Spinal cord (tissue), 10 donors: Measurements from ENCODE around the gene UTP14A. TPM values are rescaled to one million over a fixed set of nuclear protein-coding genes. Genes with fewer than 3 reads are reported as not detected.
A peak's percentile ranks its signal among the peaks of the same experiment; 100 is the strongest.

Source experiments
- DNase-seq, 6 donors: peaks; one replicate each; pipeline versions ENCODE4 v3.0.0 to v3.0.0-alpha.2; 2013 to 2015; ENCODE audit warnings: low spot score in 6 of 6, low read depth in 4 of 6
- H3K27ac ChIP-seq: one replicate; pipeline ENCODE4 v1.5.1; 2013; ENCODE audit warnings: low read depth, low read length, control low read depth
- H3K27me3 ChIP-seq: one replicate; pipeline ENCODE4 v1.6.1; 2013; ENCODE audit warnings: low read length; ENCODE audit not compliant: control insufficient read depth, insufficient read depth
- H3K36me3 ChIP-seq: one replicate; pipeline ENCODE4 v1.6.1; 2013; ENCODE audit warnings: low read length; ENCODE audit not compliant: control insufficient read depth, insufficient read depth
- H3K4me1 ChIP-seq: one replicate; pipeline ENCODE4 v1.6.1; 2013; ENCODE audit warnings: low read length; ENCODE audit not compliant: control insufficient read depth, insufficient read depth
- H3K4me3 ChIP-seq: one replicate; pipeline ENCODE4 v1.5.1; 2013; ENCODE audit warnings: low read depth, low read length, control low read depth
- H3K9me3 ChIP-seq: one replicate; pipeline ENCODE4 v1.6.1; 2013; ENCODE audit warnings: low read length; ENCODE audit not compliant: control insufficient read depth, insufficient read depth
- WGBS: methylation state at CpG from one replicate; pipeline ENCODE4 v1.1.5; 2013; ENCODE audit warnings: missing lambda C conversion rate; ENCODE audit not compliant: insufficient coverage; 5-methylcytosine and 5-hydroxymethylcytosine counted together
- polyA plus RNA-seq, 2 donors: library from polyadenylated mRNA; unstranded; fragments of 120-200 nt; gene quantifications; one replicate each; pipeline ENCODE4 v1.2.1, GENCODE V29; 2013; ENCODE audit not compliant: insufficient read length in 2 of 2
- total RNA-seq, 2 donors: library from RNA; depleted of rRNA in 1 of 2; stranded (reverse); fragments of 120-200 nt in 1 of 2; fragments of >200 nt in 1 of 2; gene quantifications; one replicate each; pipeline versions ENCODE4 v1.2.3 to v1.2.4, GENCODE V29; 2013 to 2014
- donor health status: healthy.

The UTP14A gene
- total and polyA plus RNA-seq, 4 donors = 9.5 to 15.0 (median 13.9) TPM

DNA sequence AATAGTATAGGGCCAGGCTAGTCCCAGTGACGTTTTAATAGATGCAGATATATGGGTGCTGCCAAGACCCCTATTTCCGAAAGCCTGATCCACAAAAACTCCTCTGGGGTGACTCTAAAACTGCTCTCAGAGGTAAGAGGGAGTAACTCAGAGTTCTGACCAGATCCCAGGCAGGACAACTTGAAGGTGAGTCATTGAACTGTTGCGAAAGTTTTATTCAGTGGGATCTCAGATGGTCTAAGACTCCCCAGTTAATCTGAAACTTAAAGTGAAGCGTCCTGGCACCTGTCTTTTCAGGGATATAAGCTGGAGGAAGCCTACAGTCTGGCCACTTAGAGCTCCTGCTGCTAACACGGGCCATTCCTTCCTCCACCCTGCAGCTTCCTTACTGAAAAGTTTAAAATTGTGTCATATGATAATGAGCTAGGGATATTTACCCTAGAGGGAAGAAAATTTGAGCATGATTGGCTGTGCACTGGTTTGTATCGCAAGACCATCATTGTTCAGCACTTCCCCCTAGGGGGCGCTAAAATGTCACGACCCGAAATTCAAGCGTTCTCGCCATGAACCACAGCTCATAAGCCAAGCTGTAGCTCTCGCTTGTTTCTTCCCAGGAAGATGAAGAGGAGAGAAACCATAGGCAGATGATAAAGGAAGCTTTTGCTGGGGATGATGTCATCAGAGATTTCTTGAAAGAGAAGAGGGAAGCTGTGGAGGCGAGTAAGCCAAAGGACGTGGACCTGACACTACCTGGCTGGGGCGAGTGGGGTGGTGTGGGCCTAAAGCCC is 19.5 kb downstream of the UTP14A start:
- Histone ChIP-seq H3K27me3 (no peaks in the 10 kb centered on the region), H3K27ac (no peak overlapping the region), H3K36me3 (peaks cover 16% of the 10 kb centered on the region), H3K4me3 (no peak overlapping the region), H3K9me3 (no peaks in the 10 kb centered on the region), H3K4me1 (no peaks in the 10 kb centered on the region)
- DNase-seq = peak in 5 of 6 donors; percentile 21 to 90 (median 57)
- WGBS = 63% methylated on average over 5 of the region's 15 CpGs

DNA sequence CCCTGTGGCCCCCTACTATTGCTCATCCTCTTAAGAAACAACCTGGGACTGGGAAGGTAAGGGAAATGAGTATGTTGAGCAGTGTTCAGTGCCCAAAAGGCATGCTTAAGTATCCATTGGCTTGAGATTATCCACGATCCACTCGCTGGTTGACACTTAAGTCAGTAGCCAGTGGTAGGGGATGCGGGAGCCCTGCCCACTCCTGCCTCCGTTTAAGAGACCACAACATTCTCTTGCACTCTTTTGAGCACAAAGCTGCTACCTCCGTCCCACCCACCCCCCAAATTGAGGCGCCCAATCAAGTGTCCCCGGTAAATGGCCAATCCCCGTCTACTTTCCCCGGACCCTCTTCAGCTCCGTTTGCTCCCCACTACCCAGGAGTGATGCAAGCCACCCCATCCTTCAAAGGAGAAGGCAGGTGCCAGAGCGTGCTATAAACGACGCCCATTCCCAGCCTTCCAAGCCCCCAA is 25.0 kb downstream of the UTP14A start:
- DNase-seq = no peak
- peak overlapping the region; percentile 86 for H3K27ac ChIP-seq
- H3K36me3 ChIP-seq = peaks cover 8% of the 10 kb centered on the region
- H3K4me3 ChIP-seq = peak overlapping the region; percentile 56
- H3K27me3 ChIP-seq = no peaks in the 10 kb centered on the region
- H3K4me1 ChIP-seq = peaks cover 8% of the 10 kb centered on the region
- WGBS = 20% methylated on average over 13 of the region's 13 CpGs
- H3K9me3 ChIP-seq = no peaks in the 10 kb centered on the region

DNA sequence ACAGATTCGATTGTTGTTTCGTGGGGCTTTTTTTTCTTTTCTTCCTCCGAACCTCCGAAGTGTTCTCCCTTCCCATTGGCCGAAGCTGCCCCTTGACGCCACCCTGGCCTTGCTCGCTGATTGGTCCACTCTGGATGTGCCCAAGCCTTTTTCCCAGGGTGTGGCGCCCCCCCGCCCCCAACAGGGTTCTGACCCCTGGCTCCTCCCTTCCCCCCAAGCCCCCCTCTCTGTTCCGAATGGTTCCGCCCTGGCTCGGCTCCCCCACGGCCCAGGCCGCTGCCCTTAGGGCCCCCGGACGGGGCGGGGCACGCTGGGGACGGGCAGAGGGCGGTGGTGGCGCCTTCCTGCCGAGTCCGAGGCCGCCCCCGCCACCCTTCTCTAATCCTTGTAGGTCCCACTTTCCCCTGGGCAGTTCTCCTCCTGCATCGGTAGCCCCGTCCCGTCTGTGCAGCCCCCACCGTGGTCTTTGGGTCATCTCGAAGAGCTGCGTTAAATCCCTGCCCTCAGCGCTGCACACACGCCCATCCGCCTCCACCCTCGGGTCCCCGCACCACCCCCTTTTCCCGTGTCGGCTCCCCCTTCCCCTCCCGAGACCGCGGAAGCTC is 25.5 kb downstream of the UTP14A start:
- peak in 5 of 6 donors; percentile 52 to 97 (median 69) for DNase-seq
- H3K4me1 ChIP-seq = peaks cover 8% of the 10 kb centered on the region
- peaks cover 8% of the 10 kb centered on the region for H3K36me3 ChIP-seq
- H3K27ac ChIP-seq = peak overlapping the region; percentile 86
- no peaks in the 10 kb centered on the region for H3K9me3 ChIP-seq
- 30% methylated on average over 26 of the region's 41 CpGs for WGBS
- H3K4me3 ChIP-seq = peak overlapping the region; percentile 59
- no peaks in the 10 kb centered on the region for H3K27me3 ChIP-seq

DNA sequence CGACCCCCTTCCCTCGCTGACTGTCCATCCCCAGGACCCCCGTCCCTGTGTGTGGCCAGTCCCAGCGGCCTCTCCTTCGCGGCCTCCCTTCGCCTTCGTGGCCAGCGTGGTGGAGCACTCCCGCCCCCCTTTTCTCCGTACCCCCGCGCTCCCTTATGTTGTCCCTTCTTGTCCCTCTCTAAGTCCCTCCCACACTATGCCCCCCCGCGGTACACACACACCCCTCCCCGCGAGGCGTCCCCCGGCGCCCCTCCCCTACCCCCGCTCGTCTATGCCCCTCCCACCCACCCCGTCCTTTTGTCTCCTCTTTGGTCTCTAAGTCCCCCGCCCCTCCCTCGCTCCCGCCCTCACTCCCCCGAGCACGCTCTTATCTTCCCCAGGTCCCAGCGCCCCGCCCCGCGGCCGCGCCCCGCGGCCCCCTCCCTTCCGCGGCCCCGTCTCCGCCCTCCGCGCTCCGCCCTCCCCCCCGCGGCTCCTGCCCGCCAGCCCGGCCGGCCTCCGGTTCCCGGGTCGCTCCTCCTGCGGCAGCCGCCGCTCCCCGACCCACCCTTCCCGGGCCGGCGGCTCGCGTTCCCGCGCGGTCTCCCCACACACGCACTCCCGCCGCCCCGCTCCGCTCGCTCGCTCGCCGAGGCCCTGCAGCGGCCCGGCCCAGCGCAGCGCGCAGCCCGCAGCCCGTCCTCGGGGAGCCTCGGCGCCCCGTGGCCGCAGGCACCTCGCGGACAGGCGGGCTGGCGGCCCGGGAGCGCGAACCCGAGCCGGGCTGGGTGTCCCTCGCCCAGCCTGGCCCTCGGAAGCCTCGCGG is 26.3 kb downstream of the UTP14A start:
- peak overlapping the region; percentile 86 for H3K27ac ChIP-seq
- H3K27me3 ChIP-seq = no peaks in the 10 kb centered on the region
- no peaks in the 10 kb centered on the region for H3K9me3 ChIP-seq
- DNase-seq = peak in 4 of 6 donors; percentile 40 to 93 (median 76)
- peaks cover 8% of the 10 kb centered on the region for H3K36me3 ChIP-seq
- H3K4me1 ChIP-seq = peaks cover 8% of the 10 kb centered on the region
- H3K4me3 ChIP-seq = peak overlapping the region; percentile 59
- 27% methylated on average over 69 of the region's 97 CpGs for WGBS

DNA sequence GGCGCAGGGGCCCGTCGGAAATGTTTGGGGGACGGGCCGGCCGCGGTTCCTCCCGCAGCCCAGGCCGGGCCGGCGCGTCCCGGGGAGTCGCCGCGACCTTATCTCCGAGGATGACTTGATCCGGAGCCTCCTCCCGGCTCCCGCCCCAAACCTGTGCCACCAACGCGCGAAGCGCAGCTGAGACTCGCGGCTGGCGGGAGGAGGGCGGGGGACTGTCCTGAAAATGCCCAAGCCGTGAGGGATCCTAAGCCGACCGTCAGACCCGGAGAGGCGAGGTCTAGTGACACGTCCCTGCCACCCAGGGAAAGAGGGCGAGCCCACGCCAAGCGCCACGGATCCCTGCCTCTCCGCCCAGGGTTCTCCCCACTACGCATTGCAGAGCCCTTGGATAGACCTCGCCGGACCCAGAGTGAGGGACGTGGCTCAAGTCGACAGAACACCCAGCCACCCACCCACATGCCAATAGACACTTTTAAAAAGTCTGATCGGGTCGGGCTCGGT is 26.9 kb downstream of the UTP14A start:
- H3K9me3 ChIP-seq = no peaks in the 10 kb centered on the region
- DNase-seq = peak in 2 of 6 donors; percentile 32 to 34
- H3K27ac ChIP-seq = no peak overlapping the region
- H3K4me3 ChIP-seq = peak overlapping the region; percentile 24
- H3K36me3 ChIP-seq = peaks cover 1% of the 10 kb centered on the region
- WGBS = 25% methylated on average over 44 of the region's 47 CpGs
- no peaks in the 10 kb centered on the region for H3K27me3 ChIP-seq
- peaks cover 8% of the 10 kb centered on the region for H3K4me1 ChIP-seq

DNA sequence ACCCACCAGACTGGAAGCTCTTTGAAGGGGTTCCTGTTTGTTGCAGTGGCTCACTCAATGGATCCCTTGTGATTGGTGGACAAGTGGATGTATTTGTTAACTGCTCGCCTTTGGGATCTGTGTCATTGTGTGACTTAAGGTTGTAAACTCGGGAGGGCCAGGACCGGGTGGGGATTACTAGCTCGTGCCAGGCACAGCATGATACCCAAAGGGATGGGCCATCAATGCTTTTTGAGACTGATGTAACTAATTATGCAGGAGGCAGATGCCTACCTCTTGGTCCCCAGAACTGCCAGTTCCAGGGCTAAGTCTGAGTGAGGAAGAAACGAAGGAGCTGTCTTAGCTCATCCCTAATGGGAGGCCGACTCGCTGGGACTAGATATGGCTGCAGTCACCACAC is 27.7 kb downstream of the UTP14A start:
- 34% methylated on average over 7 of the region's 7 CpGs for WGBS
- H3K9me3 ChIP-seq = no peaks in the 10 kb centered on the region

DNA sequence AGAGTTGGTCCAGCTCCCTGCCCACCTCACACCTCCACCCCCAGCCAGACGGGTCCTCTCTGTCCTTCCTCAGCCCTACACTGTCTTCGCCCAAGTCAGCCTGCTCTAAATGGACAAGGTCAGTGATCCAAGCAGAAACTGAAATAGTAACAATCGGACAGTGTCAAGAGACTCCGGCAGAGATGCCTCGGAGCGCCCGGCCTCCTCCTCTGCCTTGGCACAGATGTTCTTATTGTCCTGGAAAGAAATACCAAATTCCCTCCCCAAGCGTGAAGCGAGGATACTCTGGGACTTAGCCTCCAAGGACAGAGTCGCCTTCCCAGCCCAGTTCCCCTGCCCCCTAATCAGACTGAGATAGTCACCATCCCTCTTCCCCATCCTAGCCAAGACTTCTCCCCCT is 28.5 kb downstream of the UTP14A start:
- no peaks in the 10 kb centered on the region for H3K9me3 ChIP-seq
- no peak for DNase-seq
- peaks cover 8% of the 10 kb centered on the region for H3K4me1 ChIP-seq
- no peak overlapping the region for H3K27ac ChIP-seq
- H3K36me3 ChIP-seq = no peaks in the 10 kb centered on the region
- WGBS = 29% methylated on average over 3 of the region's 10 CpGs
- no peak overlapping the region for H3K4me3 ChIP-seq
- H3K27me3 ChIP-seq = no peaks in the 10 kb centered on the region

More for the DNA sequence above, 27.7 kb downstream of the UTP14A start:
- H3K27me3 ChIP-seq = no peaks in the 10 kb centered on the region
- no peak overlapping the region for H3K27ac ChIP-seq
- peaks cover 8% of the 10 kb centered on the region for H3K4me1 ChIP-seq
- H3K4me3 ChIP-seq = no peak overlapping the region
- no peak for DNase-seq
- H3K36me3 ChIP-seq = no peaks in the 10 kb centered on the region

DNA sequence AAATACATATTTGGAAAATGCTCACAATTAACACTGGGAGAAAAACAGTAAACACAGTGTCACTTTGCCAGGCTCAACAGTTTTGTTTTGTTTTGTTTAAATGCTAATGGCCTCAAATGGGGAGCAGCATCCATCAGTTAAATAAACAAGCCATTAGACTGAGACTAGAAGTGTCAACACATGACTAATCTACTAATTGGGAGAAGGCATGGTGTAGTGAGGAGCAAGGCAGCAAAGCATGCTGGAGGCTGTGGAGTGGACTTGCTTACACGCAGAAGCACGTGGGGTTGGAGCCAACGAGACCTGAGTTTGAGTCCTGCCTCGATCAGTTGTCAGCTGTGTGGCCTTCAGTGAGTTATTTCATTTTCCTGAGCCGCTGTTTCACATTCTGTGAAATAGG is 29.0 kb downstream of the UTP14A start:
- WGBS = 24% methylated on average over 2 of the region's 5 CpGs
- H3K27me3 ChIP-seq = no peaks in the 10 kb centered on the region
- H3K4me1 ChIP-seq = peaks cover 8% of the 10 kb centered on the region
- no peak overlapping the region for H3K4me3 ChIP-seq
- no peaks in the 10 kb centered on the region for H3K36me3 ChIP-seq
- H3K9me3 ChIP-seq = no peaks in the 10 kb centered on the region
- H3K27ac ChIP-seq = no peak overlapping the region
- DNase-seq = no peak

DNA sequence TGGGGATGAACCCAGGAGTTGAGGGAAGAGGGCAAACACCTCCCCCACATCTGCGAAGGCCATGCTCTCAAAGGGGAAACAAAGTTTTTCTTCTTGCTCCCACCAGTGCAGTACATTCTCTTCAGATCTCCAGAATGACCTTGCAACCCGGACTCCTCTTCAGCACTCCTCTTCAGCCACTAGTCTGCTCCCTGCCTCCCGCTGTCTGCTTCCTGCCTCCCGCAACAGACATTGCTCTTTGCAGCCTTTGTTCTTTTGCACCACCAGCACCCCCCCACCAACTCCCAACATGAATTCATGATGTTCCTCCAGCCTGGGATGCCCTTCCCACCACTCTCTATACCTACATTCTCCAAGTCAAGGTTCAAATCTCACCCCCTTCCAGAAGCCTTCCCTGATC is 32.1 kb downstream of the UTP14A start:
- no peaks in the 10 kb centered on the region for H3K9me3 ChIP-seq
- H3K27ac ChIP-seq = no peak overlapping the region
- H3K4me3 ChIP-seq = no peak overlapping the region
- no peaks in the 10 kb centered on the region for H3K27me3 ChIP-seq
- no peaks in the 10 kb centered on the region for H3K36me3 ChIP-seq
- 41% methylated on average over 4 of the region's 4 CpGs for WGBS
- DNase-seq = no peak
- peaks cover under 1% of the 10 kb centered on the region for H3K4me1 ChIP-seq
